Umbilical cord (tissue), 2 donors: ENCODE results near the gene PAX5. TPM values are rescaled to one million over a fixed set of nuclear protein-coding genes. Genes with fewer than 3 reads are reported as not detected.

Experiments
- DNase-seq: peaks from one replicate; pipeline ENCODE4 v3.0.0-alpha.2; 2015; ENCODE audit warnings: low spot score
- total RNA-seq: library from RNA; depleted of rRNA; stranded (reverse); fragments of >200 nt; gene quantifications from one replicate; pipeline ENCODE4 v1.2.3, GENCODE V29; 2014; ENCODE audit warnings: low replicate concordance; ENCODE audit not compliant: insufficient read depth

The PAX5 gene
- total RNA-seq, 1 donor from 2014 or later = 2.6 TPM

- peak; percentile 27 for DNase-seq
These were observed 72.3 kb downstream of the PAX5 start for GRCh38 chr9:36961561-36962325.

- no peak for DNase-seq
These were observed 73.0 kb downstream of the PAX5 start for GRCh38 chr9:36961051-36961450.

GRCh38 chr9:36960575-36960955, 73.5 kb downstream of the PAX5 start:
- no peak for DNase-seq

GRCh38 chr9:36959681-36960574, 74.1 kb downstream of the PAX5 start:
- DNase-seq = peak; percentile 16

- DNase-seq = no peak
These were observed 77.2 kb downstream of the PAX5 start for GRCh38 chr9:36956908-36957307.

- DNase-seq = no peak
These were observed 83.7 kb downstream of the PAX5 start for GRCh38 chr9:36950389-36950788.

- no peak for DNase-seq
These were observed 84.6 kb downstream of the PAX5 start for GRCh38 chr9:36949466-36949865.

GRCh38 chr9:36948051-36948450, 86.0 kb downstream of the PAX5 start:
- DNase-seq = no peak

- DNase-seq = no peak
These were observed 87.4 kb downstream of the PAX5 start for GRCh38 chr9:36946653-36947052.

- DNase-seq = no peak
These were observed 88.1 kb downstream of the PAX5 start for GRCh38 chr9:36945999-36946398.

GRCh38 chr9:36942891-36943290, 91.2 kb downstream of the PAX5 start:
- no peak for DNase-seq

- no peak for DNase-seq
These were observed 92.6 kb downstream of the PAX5 start for GRCh38 chr9:36941441-36941840.

- DNase-seq = no peak
These were observed 93.2 kb downstream of the PAX5 start for GRCh38 chr9:36940881-36941280.

- DNase-seq = no peak
These were observed 93.6 kb downstream of the PAX5 start for GRCh38 chr9:36940500-36940853.

GRCh38 chr9:36939655-36940499, 94.2 kb downstream of the PAX5 start:
- no peak for DNase-seq

GRCh38 chr9:36939214-36939613, 94.9 kb downstream of the PAX5 start:
- DNase-seq = no peak

GRCh38 chr9:36938617-36939016, 95.5 kb downstream of the PAX5 start:
- no peak for DNase-seq

GRCh38 chr9:36937951-36938350, 96.1 kb downstream of the PAX5 start:
- DNase-seq = no peak

- DNase-seq = no peak
These were observed 96.7 kb downstream of the PAX5 start for GRCh38 chr9:36937346-36937745.

- DNase-seq = no peak
These were observed 97.6 kb downstream of the PAX5 start for GRCh38 chr9:36936498-36936831.

- no peak for DNase-seq
These were observed 98.1 kb downstream of the PAX5 start for GRCh38 chr9:36935768-36936497.
